Activated T-cell treated with anti-CD3 and anti-CD28 coated beads, Interleukin-2, amount 50 U/mL, for 72 hours (primary cell): ENCODE data around the gene KCTD11. TPM values are rescaled to one million over a fixed set of nuclear protein-coding genes. Genes with fewer than 3 reads are reported as not detected.
A peak's percentile ranks its signal among the peaks of the same experiment; 100 is the strongest.
"Not testable (repeated sequence)": the region's sequence is repeated elsewhere in the genome, so short reads cannot be mapped to it uniquely, and the experiment has no call there.

ENCODE experiments used
- ATAC-seq, 2 donors: fragments of 150-1000 bp; cut with Tn5 transposase; replicated peaks in 1 of 2; 2 replicates each; pipeline ENCODE4 v1.10.0; 2021; ENCODE audit warnings: moderate library complexity in 2 of 2, mild to moderate bottlenecking in 1 of 2
- DNase-seq, 2 donors: peaks; one replicate each; pipeline ENCODE4 v3.0.0; 2021 to 2022; ENCODE audit warnings: mixed read lengths in 1 of 2
- H3K27ac Mint-ChIP-seq: one replicate; pipeline ENCODE4 v1.8.0; 2022; ENCODE audit warnings: mild to moderate bottlenecking, moderate library complexity, mixed read lengths
- H3K27me3 Mint-ChIP-seq: one replicate; pipeline ENCODE4 v1.8.0; 2022; ENCODE audit warnings: low read depth, mixed read lengths
- H3K36me3 Mint-ChIP-seq, 2 donors: one replicate each; pipeline ENCODE4 v1.8.0; 2022; ENCODE audit warnings: mixed read lengths in 2 of 2, mild to moderate bottlenecking in 1 of 2; ENCODE audit not compliant: insufficient read depth in 2 of 2
- H3K4me1 Mint-ChIP-seq: one replicate; pipeline ENCODE4 v1.8.0; 2022; ENCODE audit warnings: low read depth, mixed read lengths
- H3K4me3 Mint-ChIP-seq, 2 donors: one replicate each; pipeline ENCODE4 v1.8.0; 2022; ENCODE audit warnings: mild to moderate bottlenecking in 2 of 2, mixed read lengths in 2 of 2, moderate library complexity in 2 of 2
- H3K9me3 Mint-ChIP-seq, 2 donors: one replicate each; pipeline ENCODE4 v1.8.0; 2022; ENCODE audit warnings: mixed read lengths in 2 of 2
- total RNA-seq, 2 donors: library from RNA; stranded (reverse); gene quantifications; one replicate each; pipeline ENCODE4 v1.2.3, GENCODE V29; 2022

KCTD11 gene
- total RNA-seq, 2 donors from 2014 or later, result 4.9 to 5.5 TPM

GRCh38 chr17:7327501-7327900 is 24.5 kb upstream of the KCTD11 start:
- peak overlapping the region in 1 of 2 donors; percentile 92 for H3K4me3 Mint-ChIP-seq

GRCh38 chr17:7328009-7328408 is 24.0 kb upstream of the KCTD11 start:
- Mint-ChIP-seq H3K27ac (peak overlapping the region; percentile 1), H3K27me3 (no peaks in the 10 kb centered on the region), H3K4me1 (peaks cover 35% of the 10 kb centered on the region), H3K4me3 (peak overlapping the region; percentile 89 to 92), H3K9me3 (no peaks in the 10 kb centered on the region), H3K36me3 (peaks cover 0 to 8% of the 10 kb centered on the region in 2 donors)
- DNase-seq, result no peak
- ATAC-seq, result no peak

More at GRCh38 chr17:7327501-7327900, 24.5 kb upstream of the KCTD11 start:
- Mint-ChIP-seq H3K9me3 (no peaks in the 10 kb centered on the region), H3K36me3 (peaks cover 0 to 8% of the 10 kb centered on the region in 2 donors), H3K27ac (no peak overlapping the region), H3K4me1 (peaks cover 30% of the 10 kb centered on the region), H3K27me3 (no peaks in the 10 kb centered on the region)
- DNase-seq (no peak), ATAC-seq (no peak)

GRCh38 chr17:7328840-7329373 is 23.1 kb upstream of the KCTD11 start, which contains the start of gene NEURL4:
Gene NEURL4, minus strand, starts transcription at chr17:7329335. Its CDS starts 23 bp downstream, at chr17:7329312.
- Mint-ChIP-seq H3K9me3 (no peaks in the 10 kb centered on the region), H3K4me1 (peaks cover 41% of the 10 kb centered on the region), H3K27ac (peak within 1 kb of the TSS; percentile 96), H3K27me3 (no peaks in the 10 kb centered on the region), H3K4me3 (peak within 1 kb of the TSS; percentile 89 to 92), H3K36me3 (peaks cover 0 to 7% of the 10 kb centered on the region in 2 donors)
- DNase-seq (no peak), ATAC-seq (peak; percentile 22 to 35)

GRCh38 chr17:7329374-7329996 is 22.5 kb upstream of the KCTD11 start:
- peak overlapping the region; percentile 83 to 92 for H3K4me3 Mint-ChIP-seq
- peak; percentile 66 to 77 for ATAC-seq
- peaks cover 42% of the 10 kb centered on the region for H3K4me1 Mint-ChIP-seq
- no peaks in the 10 kb centered on the region for H3K27me3 Mint-ChIP-seq
- H3K36me3 Mint-ChIP-seq, result peaks cover 0 to 4% of the 10 kb centered on the region in 2 donors
- DNase-seq, result peak; percentile 95 to 98
- H3K9me3 Mint-ChIP-seq, result no peaks in the 10 kb centered on the region
- H3K27ac Mint-ChIP-seq, result peak overlapping the region; percentile 96

- DNase-seq (peak; percentile 85 to 90), ATAC-seq (peak; percentile 77 to 78)
- Mint-ChIP-seq H3K9me3 (no peaks in the 10 kb centered on the region), H3K4me1 (peaks cover 48% of the 10 kb centered on the region), H3K4me3 (peak overlapping the region; percentile 83 to 92), H3K27me3 (no peaks in the 10 kb centered on the region), H3K36me3 (peaks cover 0 to 1% of the 10 kb centered on the region in 2 donors), H3K27ac (peak overlapping the region; percentile 96)
Measured at GRCh38 chr17:7329997-7330637, 21.8 kb upstream of the KCTD11 start.

- DNase-seq (no peak), ATAC-seq (no peak)
- H3K36me3 Mint-ChIP-seq, result peaks cover 0 to 1% of the 10 kb centered on the region in 2 donors
- H3K4me3 Mint-ChIP-seq, result peak overlapping the region; percentile 83 to 92
- H3K27me3 Mint-ChIP-seq, result no peaks in the 10 kb centered on the region
- H3K27ac Mint-ChIP-seq, result no peak overlapping the region
- no peaks in the 10 kb centered on the region for H3K9me3 Mint-ChIP-seq
- peaks cover 53% of the 10 kb centered on the region for H3K4me1 Mint-ChIP-seq
Measured at GRCh38 chr17:7330638-7331015, 21.3 kb upstream of the KCTD11 start.

- peaks cover 62% of the 10 kb centered on the region for H3K4me1 Mint-ChIP-seq
- DNase-seq, result no peak
- no peak for ATAC-seq
- H3K36me3 Mint-ChIP-seq, result peaks cover 2 to 3% of the 10 kb centered on the region in 2 donors
- H3K27me3 Mint-ChIP-seq, result no peaks in the 10 kb centered on the region
- peak overlapping the region; percentile 88 for H3K27ac Mint-ChIP-seq
- peak overlapping the region; percentile 82 to 94 for H3K4me3 Mint-ChIP-seq
- no peaks in the 10 kb centered on the region for H3K9me3 Mint-ChIP-seq
Measured at GRCh38 chr17:7332111-7332510, 19.9 kb upstream of the KCTD11 start.

- H3K36me3 Mint-ChIP-seq, ATAC-seq, H3K27me3 Mint-ChIP-seq, H3K9me3 Mint-ChIP-seq: not testable (repeated sequence)
- peaks cover 64% of the 10 kb centered on the region for H3K4me1 Mint-ChIP-seq
- H3K27ac Mint-ChIP-seq, result peak overlapping the region; percentile 88
- H3K4me3 Mint-ChIP-seq, result peak overlapping the region; percentile 82 to 94
- DNase-seq, result peak; percentile 49 to 62
Measured at GRCh38 chr17:7332600-7333069, 19.3 kb upstream of the KCTD11 start.

GRCh38 chr17:7334938-7335538 is 16.9 kb upstream of the KCTD11 start:
- ATAC-seq (no peak), DNase-seq (no peak)
- H3K9me3 Mint-ChIP-seq, result no peaks in the 10 kb centered on the region
- peak overlapping the region; percentile 43 for H3K27ac Mint-ChIP-seq
- peak overlapping the region; percentile 88 to 97 for H3K4me3 Mint-ChIP-seq
- H3K36me3 Mint-ChIP-seq, result peaks cover 10 to 11% of the 10 kb centered on the region in 2 donors
- H3K27me3 Mint-ChIP-seq, result no peaks in the 10 kb centered on the region
- peaks cover 62% of the 10 kb centered on the region for H3K4me1 Mint-ChIP-seq

GRCh38 chr17:7335765-7336164 is 16.2 kb upstream of the KCTD11 start:
- not testable (repeated sequence) for DNase-seq, H3K9me3 Mint-ChIP-seq, ATAC-seq, H3K27me3 Mint-ChIP-seq
- peaks cover 11 to 14% of the 10 kb centered on the region in 2 donors for H3K36me3 Mint-ChIP-seq
- H3K4me1 Mint-ChIP-seq, result peaks cover 63% of the 10 kb centered on the region
- peak overlapping the region; percentile 94 for H3K27ac Mint-ChIP-seq
- peak overlapping the region; percentile 88 to 97 for H3K4me3 Mint-ChIP-seq

- peaks cover 13 to 17% of the 10 kb centered on the region in 2 donors for H3K36me3 Mint-ChIP-seq
- DNase-seq (peak; percentile 84 to 86), ATAC-seq (peak; percentile 94 to 97)
- peaks cover 61% of the 10 kb centered on the region for H3K4me1 Mint-ChIP-seq
- peak within 1 kb of the TSS; percentile 88 to 97 for H3K4me3 Mint-ChIP-seq
- H3K9me3 Mint-ChIP-seq, result no peaks in the 10 kb centered on the region
- no peaks in the 10 kb centered on the region for H3K27me3 Mint-ChIP-seq
- H3K27ac Mint-ChIP-seq, result peak within 1 kb of the TSS; percentile 94
Measured at GRCh38 chr17:7336240-7337175, 15.5 kb upstream of the KCTD11 start, which contains the start of gene ACAP1. Gene ACAP1, plus strand, starts transcription at chr17:7336529. Its CDS starts 206 bp downstream, at chr17:7336735.

- peak overlapping the region; percentile 88 to 97 for H3K4me3 Mint-ChIP-seq
- peak overlapping the region; percentile 88 for H3K27ac Mint-ChIP-seq
- peaks cover 56% of the 10 kb centered on the region for H3K4me1 Mint-ChIP-seq
- H3K36me3 Mint-ChIP-seq, result peaks cover 14 to 18% of the 10 kb centered on the region in 2 donors
- not testable (repeated sequence) for H3K9me3 Mint-ChIP-seq, ATAC-seq, H3K27me3 Mint-ChIP-seq, DNase-seq
Measured at GRCh38 chr17:7337600-7337999, 14.4 kb upstream of the KCTD11 start.
